Astrocyte (in vitro differentiated cells and primary cell): Measurements from ENCODE around the gene SH3RF2.

ENCODE experiments used
- CTCF ChIP-seq: IDR thresholded peaks from 2 replicates; pipeline ENCODE4 v1.5.1; 2011; ENCODE audit warnings: low read depth, mild to moderate bottlenecking, inconsistent platforms, low read length, moderate library complexity; ENCODE audit not compliant: insufficient read depth
- EZH2 ChIP-seq: IDR thresholded peaks from 2 replicates; pipeline ENCODE4 v1.6.1; 2012; ENCODE audit warnings: mild to moderate bottlenecking, low read length, inconsistent platforms; ENCODE audit not compliant: insufficient read depth

- TF ChIP-seq CTCF: no peak
- no peak for TF ChIP-seq EZH2
Observed at GRCh38 chr5:146015001-146015400, 78.6 kb downstream of the SH3RF2 start.
